ENCODE results near the gene TAF1B.

DNA sequence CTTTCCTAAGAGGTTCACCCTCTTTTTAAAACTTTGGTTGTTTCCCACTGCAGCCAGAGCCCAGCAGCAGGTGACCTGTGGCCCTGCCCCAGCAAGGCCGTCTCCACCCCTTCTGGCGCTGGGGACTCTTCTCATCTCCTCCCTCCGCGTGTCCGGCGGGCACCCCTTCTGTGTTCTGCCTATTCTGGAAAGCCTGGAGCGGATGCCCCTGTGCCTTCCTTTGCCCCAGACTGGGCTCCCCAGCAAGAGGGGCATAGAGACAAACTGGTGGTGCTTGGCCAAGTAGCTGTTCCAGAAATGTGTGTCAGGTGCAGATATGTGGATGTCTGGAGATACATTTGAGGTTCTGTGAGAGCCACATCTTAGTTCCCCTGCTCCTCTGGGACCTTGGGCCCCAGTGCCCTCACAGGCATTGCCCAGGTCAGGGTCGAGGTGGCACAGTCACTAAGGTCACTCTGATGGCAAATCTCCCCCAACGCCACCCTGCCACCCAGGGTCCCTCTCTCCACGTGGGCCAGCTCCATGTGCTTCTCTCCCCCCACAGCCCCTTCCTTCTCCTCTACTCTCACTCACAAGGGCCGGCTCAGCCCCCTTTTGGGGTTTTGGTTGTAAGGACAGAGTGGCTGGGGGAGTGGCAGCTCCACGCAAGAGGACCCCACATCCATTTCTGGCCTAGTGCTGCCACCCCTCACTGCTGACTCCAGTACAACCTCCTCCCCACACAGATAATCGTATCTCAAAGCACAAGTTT lies 35.5 kb upstream of the TAF1B start:
- no peak for TF ChIP-seq POLR2AphosphoS5 (IDR thresholded peaks at IDR 0.05; ENCODE audit: low read depth, low read length)
- TF ChIP-seq SIN3A (IDR thresholded peaks at IDR 0.05; ENCODE audit: borderline replicate concordance, insufficient read depth, low read depth, low read length), result no peak
- TF ChIP-seq, protein P1, sequence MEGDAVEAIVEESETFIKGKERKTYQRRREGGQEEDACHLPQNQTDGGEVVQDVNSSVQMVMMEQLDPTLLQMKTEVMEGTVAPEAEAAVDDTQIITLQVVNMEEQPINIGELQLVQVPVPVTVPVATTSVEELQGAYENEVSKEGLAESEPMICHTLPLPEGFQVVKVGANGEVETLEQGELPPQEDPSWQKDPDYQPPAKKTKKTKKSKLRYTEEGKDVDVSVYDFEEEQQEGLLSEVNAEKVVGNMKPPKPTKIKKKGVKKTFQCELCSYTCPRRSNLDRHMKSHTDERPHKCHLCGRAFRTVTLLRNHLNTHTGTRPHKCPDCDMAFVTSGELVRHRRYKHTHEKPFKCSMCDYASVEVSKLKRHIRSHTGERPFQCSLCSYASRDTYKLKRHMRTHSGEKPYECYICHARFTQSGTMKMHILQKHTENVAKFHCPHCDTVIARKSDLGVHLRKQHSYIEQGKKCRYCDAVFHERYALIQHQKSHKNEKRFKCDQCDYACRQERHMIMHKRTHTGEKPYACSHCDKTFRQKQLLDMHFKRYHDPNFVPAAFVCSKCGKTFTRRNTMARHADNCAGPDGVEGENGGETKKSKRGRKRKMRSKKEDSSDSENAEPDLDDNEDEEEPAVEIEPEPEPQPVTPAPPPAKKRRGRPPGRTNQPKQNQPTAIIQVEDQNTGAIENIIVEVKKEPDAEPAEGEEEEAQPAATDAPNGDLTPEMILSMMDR (IDR thresholded peaks at IDR 0.05), result no peak
- TF ChIP-seq TCF7L2 (IDR thresholded peaks at IDR 0.05; ENCODE audit: low read depth, low read length), result no peak
- TF ChIP-seq REST (IDR thresholded peaks at IDR 0.05; ENCODE audit: insufficient read depth in 1 of 2, low read depth in 2 of 2, low read length in 1 of 2), result no peak
